ENCODE results near the gene ATXN7L1.
A peak's percentile ranks its signal among the peaks of the same experiment; 100 is the strongest.

The ATXN7L1 gene

DNA sequence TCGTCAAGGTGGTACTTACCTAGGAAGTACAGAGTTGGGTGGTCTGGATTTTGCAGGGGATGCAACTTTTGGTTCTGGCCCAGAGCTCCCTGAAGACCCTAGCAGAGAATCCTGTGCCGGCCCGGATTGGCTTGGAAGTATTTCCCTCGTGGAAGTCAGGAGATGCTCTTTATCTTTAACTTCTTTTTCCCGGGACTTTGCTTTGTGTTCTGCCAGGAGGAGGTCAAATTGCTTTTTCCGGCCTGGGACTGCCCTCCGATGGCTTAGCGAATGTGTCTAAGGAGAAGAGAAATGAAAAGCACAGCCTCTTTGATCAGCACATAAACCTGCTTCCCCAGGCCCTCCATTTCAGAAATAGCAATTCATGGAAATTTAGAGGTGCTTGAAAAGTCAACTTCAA is 238.1 kb downstream of the ATXN7L1 start:
- DNase-seq, result no peak

DNA sequence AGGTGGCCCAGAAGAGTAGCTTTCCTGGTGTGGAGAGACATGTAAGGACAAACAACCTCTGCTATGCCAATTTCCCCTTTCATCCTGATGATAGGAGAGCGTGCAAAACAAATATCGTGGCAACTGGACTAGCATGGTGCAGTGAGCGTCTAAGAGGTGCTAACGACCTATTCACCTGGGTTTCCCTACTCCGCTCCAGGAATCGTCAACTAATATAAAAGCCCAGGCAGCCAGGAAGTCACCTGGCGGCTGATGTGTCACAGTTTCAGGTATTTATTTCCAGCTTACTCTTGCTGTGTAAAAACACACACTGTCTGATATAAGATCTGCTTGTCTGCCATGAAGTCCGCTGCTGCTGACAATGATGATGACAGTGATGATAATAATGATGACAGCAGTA is 238.6 kb downstream of the ATXN7L1 start:
- peak; percentile 77 for DNase-seq

DNA sequence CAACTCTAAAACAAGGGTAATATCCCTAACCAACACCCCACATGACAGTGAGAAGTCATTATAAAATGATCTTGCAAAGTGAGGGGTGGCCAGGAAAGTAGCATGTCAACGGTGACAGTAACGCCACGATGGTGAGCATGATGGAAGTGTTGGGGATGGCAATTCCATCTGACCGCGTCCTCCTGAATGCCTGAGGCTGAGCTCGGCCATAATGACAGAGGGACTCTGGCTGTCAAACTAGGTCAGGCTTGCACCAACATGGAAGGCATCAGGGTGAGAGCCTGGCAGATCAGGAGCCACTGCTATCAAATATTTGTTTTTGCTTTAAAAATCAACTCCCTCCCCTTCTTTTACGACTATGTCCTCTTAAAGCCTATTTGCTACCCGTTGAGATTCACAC is 239.4 kb downstream of the ATXN7L1 start:
- DNase-seq, result no peak

DNA sequence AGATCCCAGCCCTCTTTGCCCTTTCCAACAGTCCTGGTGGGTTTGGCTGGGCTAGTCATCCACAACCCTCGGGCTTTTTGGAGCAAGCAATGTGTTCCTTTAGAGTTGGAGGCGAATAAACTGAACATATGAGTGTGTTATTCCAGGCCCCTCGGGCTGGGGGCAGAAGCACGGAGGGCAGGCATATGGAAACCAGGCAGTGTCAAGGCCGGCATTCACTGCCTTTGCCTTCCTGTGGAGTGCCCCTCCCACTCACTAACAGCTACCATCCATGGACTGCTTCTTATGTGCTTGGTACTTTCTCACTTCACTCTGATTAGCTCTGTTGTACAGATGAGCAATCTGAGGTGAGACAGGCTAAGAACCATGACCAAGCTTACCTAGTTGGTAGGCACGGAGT is 241.2 kb downstream of the ATXN7L1 start:
- DNase-seq, result no peak

DNA sequence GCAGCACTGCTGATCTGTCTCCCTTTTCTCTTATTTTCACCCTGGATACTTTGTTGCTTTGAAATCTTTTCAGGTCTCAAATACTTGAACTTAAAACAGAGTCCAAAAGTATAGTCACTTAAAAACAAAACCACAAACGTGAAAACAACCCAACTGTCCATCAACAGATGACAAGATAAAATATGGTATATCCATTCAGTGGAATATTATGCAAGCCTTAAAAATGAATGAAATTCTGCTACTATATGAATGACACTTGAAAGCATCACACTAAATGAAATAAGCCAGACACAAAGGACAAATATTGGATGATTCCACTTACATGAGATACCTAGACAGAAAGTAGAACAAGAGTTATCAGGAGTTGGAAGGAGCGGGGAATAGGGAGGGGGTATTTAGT is 250.4 kb downstream of the ATXN7L1 start:
- DNase-seq, result no peak

DNA sequence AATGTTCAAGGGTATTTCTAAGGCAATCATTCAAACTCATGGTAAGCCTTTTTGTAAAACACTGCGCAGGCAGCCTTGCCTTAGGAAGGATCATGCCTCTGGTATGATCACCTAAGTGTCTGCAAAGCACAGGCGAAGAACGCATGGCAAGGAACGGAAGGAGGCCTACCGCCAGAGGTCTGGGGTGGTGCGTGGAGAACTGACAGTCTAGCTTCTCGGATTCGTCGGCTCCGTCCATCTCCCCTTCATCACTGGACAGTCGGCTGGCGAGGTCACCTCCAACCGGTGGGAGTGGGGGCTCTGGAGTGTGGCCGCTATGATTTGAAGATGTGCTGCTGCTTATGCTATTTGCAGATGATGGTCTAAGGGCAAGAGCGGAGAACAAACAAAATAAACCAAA is 252.5 kb downstream of the ATXN7L1 start:
- DNase-seq, result no peak

DNA sequence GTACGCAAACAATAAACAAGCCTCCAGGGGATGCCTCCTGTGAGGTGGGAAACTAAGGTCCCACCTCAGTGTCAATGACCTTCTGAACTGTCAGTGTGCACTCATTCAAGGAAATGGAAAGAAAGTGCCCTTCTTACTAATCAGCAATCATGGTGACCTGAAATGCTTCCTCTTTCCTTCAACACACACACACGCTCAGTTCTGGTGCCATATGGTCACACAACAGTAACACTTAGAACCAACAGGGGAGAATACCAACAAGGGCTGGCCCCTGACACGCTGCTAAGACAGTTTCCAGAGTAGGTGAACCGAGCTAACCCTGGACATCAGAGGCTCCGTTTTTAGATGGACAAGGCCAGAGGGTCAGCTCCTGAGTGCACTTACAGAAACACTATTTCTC is 253.0 kb downstream of the ATXN7L1 start:
- no peak for DNase-seq

DNA sequence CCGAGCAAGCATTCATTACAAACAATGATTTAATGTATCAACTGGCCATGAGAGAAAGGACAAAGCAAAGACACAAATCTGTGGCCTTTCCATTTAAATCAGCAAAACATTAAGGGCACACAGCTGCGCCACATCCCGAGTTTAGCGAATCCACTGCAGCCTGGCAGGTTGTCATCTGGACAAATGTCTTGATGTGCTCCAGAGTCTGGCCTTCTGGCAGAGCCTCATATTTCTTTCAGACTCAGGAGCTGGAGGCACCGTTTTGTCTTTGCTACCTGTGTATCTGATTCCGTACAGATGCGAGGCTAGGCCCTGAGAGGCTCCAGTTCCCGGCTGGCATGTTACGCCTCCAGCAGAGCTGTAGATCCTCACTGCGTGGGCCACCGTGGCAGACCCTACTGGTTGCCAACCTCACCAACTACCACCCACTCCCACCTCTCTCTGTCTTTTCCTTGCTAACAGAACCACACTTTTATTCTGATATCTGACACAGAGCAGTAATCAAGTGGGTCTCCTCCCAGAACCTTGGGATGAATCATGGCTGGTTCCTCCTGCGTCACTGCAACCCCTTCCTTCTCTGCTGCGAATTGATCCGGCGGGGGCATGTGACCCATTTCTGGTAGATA is 254.2 kb downstream of the ATXN7L1 start:
- no peak for DNase-seq

DNA sequence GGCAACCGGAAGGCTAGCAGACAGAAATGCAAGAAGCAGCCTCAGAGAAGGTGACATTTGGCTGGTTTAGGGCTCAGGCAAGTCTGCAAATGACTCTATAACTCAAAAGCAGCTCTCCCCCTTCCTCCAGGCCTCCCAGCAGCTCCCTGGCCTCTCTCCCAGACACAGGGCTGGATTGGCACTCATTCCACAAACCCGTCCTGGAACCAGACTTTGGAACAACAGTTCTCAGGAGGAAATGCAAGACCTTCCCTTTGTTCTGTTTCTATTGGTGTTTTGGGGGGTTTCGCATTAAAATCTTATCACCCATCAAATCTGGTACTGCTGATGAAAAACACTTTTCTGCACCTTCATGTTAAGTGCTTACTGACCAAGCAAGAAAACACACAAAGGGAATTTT is 254.8 kb downstream of the ATXN7L1 start:
- no peak for DNase-seq

DNA sequence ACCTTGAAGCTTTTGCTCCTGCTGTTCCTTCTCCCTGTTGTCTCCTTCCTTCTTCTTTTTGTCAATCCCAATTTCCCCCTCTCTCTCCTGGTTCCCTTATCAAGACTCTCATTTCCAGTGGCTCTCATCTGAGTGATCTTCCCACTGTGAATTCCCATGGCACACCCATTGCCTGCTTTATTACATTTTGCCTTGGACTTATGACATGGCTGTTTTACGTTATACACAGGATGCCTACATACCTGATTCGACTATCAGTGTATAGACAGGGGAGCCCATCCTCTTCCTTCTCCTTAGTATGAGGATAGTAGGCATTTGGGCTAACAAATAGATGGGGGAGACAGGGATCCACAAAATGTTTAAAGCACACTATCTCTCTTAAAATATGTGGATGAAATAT is 255.2 kb downstream of the ATXN7L1 start:
- no peak for DNase-seq

DNA sequence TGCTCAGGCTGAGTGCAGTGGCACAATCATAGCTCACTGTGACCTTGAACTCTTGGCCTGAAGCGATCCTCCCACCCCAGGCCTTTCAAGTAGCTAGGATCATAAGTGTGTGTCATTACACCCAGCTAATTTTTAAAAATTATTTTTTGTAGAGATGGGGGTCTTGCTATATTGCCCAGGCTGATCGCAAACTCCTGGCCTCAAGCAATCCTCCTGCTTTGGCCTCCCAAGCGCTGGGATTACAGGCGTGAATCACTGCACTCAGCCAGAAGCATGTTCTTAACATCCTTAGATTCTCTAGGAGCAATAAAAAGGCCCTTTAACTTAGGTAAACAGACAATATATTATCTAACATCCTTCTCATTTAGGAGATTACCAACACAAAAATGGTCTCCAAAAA is 256.8 kb downstream of the ATXN7L1 start:
- DNase-seq, result no peak

DNA sequence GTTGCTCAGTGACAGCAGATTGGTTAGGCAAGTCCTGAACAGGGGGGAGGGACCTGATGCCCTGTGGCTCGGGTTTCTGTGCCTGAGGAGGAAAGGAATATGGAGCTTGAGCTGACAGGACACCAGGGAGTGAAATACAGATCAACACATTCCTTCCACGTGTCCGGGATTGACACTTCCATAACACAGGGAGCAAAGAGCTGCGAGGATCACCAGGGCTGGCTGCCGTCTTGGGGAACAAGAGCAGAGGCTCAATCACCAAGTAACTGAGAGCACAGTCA is 258.4 kb downstream of the ATXN7L1 start:
- DNase-seq, result no peak

DNA sequence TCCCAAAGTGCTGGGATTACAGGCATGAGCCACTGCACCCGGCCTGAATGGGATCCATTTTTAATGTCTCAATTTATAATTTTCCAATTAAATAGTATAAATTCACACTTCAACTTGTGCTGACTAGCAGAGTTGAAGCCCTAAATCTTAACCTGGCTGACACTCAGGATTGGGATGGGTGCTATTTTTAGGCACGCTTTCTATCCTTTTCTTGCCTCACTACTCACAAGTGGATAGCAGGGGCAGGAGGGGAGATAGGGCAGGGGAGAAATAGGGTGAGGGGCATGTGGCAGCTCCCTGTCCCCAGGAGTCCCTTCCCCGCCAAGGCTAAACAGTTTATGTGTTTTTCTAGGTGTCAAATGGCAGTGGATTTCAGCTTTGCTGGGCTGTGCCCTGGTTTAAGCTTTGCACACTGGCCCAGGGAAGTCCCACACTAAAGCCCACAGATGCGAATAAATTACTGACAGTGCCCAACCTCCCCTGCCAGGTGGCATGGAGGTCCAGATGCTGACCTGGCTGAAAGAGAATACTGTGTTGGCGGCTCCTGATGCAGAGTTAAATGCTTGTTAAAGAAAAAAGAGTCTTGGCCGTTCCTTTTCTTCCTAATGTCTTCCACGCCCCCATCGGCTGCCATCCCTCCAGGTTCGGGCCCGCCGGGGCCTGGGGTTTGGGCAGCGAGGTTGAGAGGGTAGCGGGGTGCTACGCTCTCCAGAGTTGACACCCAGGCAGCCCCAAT is 259.0 kb downstream of the ATXN7L1 start:
- no peak for DNase-seq

DNA sequence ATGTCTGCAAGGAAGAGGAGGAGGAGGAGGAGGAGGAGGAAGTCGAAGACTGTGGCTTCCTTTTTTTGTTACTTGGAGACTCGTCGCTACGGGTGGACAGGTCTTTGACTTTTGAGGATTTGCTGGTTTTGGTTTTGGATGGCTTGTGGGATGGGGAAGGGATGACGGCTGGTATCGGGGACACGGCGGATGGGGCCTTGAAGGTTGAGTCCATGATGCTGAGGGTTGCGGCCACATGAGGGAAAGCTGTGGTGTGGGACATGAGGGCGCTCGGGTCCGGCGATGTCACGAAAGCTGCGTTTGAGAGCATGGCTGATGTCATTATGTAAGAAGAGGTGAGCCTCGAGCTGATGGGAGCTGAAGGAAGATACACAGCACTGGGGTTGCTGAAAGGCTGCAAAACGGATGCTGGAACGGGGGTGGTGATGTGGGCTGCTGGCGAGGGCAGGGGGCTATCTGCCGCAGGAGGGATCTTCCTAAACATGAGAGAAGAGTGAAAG is 262.0 kb downstream of the ATXN7L1 start:
- no peak for DNase-seq

DNA sequence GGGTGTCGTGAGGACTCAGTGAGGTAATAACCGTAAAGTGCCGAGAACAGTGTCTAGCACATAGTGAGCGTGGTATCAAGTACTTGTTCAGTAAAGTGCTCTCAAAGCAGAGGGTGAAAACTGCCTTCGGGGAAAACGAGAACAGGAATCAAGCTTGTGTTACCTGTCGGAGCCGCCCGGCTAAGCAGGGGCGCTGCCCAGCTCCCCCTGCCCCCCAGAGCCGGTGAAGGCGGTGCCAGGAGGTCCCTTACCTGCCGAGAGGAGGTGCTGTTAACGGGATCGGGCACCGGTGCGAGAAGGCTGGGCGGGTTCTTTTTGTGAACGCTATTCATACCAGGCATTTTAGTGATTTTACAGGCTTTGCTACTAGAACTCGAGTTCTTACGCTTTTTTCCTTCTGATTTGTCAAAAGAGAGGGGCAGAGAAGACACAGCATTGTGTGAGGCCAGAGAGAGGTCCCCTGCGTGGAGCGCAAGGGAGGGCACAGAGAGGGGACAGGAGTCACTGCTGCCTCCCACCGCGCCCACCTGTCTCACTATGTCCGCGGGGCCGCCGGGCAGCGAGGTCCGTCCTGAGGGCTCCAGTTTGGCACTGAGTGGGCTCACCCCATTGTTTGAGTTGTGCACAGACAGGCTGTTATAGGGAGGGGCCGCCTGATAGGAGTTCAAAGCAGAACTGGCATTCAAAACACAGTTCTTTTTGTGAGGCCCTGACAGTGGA is 262.6 kb downstream of the ATXN7L1 start:
- DNase-seq, result no peak

DNA sequence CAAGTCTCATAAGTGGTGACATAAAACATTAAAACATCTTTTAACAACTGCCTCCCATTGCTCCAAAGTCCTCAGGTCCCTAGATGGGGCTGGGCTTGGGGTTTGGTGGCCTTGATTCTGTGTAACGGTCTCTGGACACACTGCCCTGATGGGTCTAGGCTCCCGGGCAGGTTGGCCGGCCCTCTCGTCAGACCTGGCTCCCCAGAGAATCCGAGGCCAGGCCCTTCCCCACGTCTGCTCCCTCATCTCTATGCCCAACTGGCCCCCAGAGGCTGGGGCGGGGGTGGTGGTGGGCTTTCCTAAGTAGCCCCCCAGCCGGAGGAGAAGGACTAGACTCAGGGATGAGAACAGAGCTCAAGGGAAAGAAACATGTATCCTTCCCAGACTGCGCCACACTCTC is 263.6 kb downstream of the ATXN7L1 start:
- no peak for DNase-seq

DNA sequence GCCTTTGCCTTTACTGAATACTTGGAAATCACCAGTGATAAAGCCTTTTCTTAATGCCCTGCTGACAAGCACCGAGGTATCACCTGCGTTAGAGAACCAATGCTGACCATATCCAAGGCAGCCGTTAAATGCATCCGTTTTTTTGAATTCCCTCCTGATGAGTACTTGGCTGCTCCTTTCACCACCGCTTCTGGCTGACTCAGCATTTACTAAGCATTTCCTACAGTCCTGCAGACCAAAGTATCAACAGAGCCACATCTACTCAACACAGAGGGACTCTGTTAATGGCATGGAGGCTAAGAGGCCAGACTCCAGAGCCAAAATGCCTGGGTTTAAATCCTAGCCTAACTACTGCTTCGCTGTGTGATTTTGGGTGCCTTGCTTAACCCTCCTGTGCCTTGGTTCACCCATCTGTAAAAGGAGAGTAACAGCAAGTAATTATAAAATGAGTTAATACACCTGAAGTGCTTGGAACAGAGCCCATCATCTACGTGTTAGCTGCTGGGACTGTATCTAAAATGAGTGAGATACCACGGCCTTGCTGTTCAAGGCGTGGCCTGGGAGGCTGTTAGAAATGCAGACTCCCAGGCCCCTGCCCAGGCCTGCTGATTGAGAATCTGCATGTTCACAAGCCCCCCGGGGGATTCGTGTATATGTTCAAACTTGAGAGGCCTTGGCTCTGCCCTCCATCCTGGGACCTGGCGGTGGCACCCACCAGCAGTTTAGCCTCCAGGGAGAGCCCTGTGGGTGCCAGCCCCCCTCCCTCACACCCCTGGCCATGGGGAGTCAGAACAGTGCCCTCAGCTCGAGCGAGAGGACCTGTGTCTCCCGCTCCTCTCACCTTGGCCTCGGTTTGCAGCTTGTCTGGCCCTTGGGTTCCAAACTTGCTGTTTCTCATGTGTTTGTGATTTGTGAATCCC is 264.3 kb downstream of the ATXN7L1 start:
- DNase-seq, result no peak

DNA sequence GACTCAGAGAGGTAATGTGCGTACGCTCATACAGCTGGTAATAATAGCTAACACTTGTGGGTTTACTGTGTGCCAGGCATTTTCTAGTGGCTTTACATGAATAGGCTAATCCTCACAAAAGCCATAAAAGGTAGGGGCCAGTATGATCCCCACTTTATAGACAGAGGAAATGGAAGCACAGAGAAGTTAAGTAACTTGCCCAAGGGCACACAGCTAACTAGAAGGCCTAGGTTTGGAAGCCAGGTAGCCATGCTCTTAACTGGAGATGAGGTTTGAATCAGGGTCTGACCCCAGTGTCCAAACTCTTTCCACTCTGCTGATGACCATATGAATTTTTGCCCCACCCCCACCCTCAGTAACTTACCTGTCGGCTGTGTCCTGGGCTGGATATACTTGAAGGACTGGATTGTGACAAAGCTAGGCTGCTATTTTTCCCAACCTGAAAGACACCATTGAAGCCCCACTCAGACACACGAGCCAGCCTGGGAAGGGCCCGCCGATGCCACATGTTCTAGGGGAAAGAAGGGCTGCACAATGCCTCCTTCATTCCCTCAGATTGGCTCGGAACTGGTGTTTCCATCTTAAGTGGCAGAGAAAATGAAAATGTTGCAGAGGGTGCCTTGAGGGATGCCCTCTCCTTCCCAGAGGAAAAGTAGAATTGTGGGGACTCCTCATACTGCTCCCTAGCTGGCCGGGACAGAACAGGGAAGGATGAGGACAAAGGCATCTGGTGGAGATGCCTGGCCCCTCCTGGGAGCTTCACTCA is 266.1 kb downstream of the ATXN7L1 start:
- DNase-seq, result no peak

DNA sequence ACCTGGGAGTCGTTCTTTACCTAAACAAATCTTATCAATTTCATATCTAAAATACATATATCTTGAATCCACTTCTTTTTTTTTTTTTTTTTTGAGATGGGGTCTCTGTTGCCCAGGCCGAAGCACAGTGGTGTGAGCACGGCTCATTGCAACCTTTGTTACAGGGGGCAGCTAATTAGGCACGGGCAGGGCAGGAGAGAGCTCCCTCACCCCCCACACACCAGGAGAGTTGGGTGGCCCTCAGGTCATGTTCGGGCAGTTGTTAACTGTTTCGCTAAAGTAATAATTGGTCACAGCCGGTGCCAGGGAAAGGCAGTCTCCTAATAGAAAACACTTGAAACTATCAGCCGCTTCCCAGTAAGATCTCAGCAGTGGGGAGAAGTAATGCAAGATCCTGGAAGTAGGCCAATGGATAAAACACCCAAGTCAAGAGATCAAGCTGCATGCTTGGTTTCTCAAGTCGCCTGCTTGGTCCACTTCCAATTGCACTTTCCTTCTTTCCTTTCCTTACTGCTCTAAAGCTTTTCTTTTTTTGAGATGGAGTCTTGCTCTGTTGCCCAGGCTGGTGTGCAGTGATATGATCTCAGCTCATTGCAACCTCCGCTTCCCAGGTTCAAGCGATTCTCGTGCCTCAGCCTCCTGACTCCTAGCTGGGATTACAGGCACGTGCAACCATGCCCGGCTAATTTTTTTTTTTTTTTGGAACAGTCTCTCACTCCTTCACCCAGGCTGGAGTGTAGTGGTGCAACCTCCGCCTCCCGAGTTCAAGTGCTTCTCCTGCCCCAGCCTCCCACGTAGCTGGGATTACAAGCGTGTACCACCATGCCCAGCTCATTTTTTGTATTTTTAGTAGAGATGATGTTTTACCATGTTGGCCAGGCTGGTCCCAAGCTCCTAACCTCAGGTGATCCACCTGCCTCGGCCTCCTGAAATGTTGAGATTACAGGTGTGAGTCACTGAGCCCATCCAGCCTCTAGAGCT is 273.8 kb downstream of the ATXN7L1 start:
- no peak for DNase-seq

DNA sequence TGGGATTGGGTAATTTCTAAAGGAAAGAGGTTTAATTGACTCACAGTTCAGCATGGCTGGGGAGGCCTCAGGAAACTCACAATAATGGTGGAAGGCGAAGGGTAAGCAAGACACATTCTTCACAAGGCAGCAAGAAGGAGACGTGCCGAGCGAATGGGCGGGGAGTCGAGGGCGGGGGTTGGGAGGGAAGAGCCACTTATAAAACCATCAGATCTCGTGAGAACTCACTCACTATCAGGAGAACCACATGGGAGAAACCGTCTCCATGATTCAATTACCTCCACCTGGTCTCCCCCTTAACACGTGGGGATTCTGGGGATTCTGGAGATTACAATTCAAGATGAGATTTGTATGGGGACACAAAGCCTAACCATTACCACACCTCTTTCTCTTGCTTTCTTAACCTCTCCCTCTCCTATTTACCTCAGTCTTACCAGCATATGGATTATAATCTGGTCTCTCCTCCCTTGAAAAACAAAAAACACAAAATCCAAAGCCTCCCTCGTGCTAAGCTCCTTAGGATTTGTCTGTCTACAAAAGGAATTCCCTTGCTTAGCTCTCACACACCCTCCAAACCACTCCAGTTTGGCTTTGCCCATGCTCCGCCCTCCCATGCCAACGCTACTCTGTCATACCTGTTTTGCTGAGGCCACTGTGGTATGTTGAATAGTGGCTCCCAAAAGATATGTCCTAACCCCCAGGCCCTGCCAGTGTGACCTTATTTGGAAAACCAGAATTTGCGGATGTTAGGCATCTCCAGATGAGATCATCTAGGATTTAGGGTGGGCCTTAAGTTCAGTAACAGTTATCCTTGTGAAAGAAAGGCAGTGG is 275.5 kb downstream of the ATXN7L1 start:
- DNase-seq, result no peak

Measured in NCI-H510A (cell line).